Measurements from ENCODE around the gene PUM1. TPM values are rescaled to one million over a fixed set of nuclear protein-coding genes. Genes with fewer than 3 reads are reported as not detected.

PUM1 gene
- total RNA-seq, 1 donor from 2014 or later = 58.5 TPM

DNA sequence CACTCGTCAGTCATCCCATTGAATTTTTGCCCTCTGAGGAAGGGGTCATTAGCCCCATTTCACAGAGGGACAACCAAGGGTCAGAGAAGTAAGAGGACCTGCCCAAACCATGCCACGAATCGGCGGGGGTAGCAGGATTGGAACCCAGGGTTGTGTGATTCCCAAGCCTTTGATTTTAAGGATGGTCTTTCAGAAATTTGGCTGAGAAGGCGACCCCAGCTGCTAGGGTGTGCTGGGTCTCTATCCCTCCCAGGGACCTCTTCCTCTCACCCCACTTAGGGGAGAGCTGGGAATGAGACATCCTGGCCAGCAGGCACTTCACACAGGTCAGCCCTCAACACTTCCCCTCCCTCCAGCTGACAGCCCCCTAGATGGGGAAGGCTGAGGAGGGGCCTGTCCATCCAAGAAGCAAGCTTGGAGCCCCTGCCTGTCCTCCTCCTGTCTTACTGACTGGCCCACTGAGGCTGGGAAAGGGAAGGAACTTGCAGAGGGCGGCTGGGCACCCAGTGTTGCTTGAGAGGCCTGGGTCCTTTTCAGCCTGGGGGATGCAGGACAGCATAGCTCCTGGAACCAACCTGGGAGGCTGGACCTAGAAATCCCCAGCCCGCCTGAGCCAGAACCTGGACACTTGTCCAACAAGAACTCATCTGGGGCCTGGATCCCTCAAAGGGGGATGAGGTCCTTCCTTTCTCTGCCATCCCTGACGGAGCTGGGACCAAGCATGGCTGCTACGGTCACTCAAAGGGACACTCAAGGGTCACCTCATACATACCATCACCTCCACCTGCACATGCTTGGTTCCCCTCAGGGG is 158.7 kb downstream of the PUM1 start:
- no peak for DNase-seq (ENCODE audit: low read depth in 2 of 2)

DNA sequence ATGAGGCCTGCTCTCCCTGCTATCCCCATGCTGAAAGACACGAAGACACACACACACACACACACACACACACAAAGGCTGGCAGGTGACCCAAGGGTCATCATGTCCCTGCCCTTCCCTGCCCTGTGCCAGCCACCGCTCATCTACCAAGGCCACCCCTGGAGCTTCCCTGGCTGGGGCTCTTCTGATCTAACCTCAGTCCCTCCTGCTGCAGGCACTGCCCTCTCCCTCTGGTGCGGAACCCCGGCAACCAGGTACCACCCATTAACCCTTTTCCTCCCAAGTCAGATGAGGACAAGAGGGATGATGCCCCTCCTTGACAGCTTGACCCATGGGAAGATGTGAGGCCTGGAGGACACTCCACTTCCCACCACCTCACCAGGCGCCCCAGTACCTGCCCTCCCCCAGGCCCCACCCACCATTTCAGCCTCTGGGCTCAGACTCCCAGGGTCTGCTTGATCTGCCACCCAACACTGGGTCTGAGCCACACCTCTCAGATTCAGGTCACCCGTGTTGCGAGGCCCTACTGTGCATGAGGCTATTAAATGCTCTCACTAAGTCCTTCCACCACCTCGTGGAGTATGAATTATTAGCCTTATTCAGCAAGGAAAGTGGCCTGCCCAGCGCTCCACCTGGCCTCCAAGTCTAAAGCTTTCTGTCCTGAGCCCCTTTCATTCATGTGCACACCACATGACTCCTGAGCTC is 159.4 kb downstream of the PUM1 start:
- DNase-seq (ENCODE audit: low read depth in 2 of 2) = no peak

DNA sequence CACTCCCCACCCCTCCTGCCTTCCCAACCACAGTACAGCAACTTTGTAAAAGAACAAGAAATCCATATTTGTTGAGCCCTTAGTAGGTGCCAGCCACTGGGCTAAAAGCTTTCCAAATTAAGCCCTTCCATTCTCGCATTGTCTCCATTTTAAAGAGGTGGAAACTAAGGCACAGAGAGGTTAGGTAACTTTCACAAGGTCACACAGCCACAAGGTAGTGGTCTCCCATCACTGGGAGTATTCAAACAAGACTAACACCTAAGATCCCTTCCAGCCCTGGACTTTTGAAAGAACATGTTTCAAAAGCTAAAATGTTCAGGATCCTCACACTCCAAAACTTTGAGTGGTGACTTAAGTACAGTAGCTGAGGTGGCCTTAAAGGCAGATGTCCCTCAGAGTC is 160.1 kb downstream of the PUM1 start:
- no peak for DNase-seq (ENCODE audit: low read depth in 2 of 2)

DNA sequence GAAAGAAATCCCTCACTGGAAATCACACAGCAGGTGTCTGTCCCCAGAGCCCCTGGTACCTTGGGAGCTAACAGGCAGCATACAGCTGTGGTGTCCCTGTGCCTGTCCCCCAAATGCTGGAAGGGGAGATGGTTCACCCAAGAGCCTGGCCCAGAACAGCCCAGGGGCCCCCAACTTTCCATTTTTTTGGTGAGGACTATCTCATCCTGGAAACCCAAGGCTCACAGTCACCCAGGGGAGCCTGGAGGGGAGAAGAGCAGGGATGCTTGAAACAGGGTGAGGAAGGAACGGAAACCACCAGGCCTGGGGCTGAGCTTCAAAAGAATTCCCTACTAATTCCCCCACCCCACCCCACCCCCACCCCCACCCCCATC is 160.6 kb downstream of the PUM1 start:
- no peak for DNase-seq (ENCODE audit: low read depth in 2 of 2)

DNA sequence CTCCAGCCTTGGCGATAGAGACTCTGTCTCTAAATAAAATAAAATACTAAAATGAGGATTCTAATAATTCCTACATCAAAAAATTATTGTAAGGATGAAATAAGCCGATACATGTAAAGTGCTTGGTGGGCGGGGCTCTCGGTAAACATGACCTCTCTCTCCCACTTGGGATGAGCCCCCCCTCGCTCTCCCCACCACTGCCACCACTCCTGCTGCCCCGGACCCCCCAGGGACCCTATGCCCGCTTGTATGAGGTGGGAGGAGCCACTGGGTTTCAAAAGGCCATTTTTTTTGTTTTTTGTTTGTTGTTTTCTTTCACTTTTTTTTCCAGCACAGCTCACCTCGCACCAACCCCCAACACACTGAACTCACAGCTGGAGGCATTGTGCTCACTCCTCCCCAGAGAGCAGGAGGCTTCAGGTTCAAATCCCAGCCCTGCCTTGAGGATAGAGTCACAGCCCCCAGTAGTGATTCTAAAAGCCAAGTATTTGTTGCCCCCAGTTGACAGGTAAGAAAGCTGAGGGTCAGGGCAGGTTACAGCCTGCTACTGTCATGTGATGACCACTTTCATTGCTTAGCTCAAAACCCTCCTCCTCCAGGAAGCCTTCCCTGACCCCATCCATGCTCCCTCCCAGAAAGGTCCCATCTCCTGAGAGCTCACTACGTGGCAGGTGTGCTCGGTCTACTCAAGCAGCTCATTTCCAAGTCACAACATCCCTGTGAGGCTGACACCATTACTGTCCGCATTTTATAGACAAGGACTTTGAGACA is 161.1 kb downstream of the PUM1 start:
- DNase-seq (ENCODE audit: low read depth in 2 of 2) = no peak

DNA sequence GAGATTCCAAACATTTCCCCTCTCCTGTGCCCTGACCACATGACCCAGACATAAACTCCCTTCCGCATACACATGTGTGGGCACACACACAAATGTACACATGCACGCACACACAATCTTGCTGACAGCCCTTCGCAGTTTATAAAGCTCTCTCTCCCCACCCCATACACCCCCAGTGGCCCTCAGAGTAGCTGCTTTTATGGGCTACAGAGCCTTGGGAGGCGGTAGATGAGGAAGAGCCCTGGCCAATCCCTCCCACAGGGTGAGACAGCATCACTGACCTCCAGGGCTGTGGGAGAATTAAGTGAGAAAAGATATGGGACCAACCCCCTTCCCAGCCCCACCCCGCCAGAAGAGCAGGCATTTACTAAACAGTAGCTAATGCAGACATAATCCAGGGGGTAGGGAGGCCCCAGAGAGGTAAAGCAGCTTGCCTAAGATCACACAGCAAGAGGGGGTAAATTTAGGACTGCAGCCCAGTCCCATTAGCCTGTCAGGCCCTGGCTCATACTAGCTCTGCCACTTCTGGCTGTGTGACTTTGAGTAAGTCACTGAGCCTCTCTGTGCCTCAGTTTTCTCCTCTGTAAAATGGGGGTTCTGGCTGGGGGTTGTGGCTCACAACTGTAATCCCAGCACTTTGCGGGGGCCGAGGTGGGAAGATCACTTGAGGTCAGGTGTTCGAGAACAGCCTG is 162.0 kb downstream of the PUM1 start:
- no peak for DNase-seq (ENCODE audit: low read depth in 2 of 2)

DNA sequence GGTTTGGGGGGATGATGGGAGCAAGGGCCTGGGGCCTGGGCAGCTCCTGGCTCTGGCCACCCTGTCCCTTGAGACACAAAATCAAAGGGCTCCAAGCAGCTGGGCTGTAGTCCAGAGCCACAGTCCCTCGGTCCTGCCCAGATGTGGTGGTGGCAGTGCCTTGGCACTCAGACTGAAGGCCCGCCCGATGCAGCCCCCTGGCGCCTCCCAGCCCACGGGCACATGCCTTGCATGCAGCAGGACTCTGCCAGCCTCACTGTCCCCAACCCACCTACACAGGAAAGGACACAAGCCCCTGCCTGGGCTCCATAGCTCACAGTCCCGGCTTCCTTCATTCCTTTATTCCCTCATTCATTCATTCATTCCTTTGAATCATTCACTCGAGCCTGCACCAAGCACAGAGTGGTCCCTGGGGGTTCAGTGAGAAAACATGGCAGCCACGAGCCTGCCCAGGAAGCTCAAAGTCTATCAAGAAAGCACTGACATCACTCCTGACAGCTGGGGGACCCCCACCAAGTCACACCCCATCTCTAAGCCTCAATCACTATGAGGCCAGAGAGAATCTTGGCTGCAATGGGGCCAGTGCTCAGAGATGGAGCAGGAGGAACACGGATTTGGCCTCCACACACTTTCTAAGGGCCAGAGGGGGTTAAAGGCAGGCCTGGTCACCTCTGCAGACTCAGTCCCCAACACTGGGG is 162.8 kb downstream of the PUM1 start:
- no peak for DNase-seq (ENCODE audit: low read depth in 2 of 2)

DNA sequence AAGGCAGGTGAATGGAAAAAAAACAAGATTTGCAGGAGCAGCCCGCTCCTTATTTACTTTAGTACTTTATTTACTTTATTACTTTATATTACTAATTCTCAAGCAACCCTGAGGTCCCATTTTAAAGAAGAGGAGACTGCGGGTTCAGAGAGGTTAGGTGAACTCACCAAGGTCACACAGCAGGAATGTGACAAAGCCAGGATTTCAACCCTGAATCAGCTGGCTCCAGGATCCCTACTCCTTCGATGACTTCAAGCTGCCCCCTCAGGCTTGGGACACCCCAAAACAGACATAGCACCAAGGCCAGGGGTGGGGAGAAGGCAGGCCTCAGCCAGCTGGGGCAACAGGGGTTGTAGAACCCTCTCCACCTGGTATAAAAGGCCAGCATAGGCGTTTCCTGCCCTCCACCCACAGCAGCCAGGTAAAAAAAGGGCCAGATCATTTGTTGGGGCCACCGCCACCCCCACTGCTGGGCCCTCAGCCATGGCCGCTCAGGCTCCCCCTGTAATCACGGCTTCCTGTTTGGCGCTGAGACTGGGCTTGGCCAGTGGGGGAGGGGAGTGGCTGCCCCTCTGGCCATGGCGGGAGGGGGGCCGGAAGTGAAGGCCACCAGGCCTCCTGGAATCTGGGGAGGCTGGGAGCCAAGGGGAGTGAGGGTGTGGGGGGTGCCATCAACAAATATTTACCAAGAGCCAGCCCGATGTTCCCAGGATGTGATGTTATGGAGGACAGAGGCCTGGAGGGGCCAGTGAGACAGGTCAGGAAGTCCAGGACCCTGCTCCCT is 163.5 kb downstream of the PUM1 start:
- DNase-seq (ENCODE audit: low read depth in 2 of 2) = peak; percentile 14 to 28

DNA sequence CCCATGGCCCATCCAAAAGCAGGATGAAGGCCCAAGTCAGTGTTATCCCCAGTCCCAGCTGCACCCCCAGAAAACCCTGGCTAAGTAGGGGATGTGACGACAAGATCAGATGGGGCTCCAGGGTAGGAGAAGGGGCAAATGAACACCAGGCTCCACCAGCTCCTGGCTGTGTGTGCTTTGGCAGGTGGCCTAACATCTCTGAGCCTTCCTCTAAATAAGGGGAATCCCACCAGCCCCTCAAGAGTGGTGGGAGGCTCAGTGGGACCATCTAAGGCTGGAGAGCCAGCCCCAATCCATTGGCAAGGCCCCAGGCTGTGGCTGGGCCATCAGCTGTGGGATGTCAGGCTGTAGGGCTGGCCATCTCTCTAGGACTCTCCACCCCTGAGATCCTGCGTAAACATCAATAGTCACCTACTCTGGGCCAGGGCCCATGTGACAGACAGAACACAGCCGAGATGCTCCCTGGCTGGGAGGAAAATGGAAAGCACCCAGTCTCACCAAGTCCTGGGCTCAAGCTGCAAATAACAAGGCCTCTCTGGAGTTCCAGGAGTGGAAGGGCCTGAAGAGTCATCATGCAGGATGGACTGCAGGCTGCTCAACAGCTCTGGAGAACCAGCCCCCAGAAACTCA is 164.5 kb downstream of the PUM1 start:
- DNase-seq (ENCODE audit: low read depth in 2 of 2) = no peak

DNA sequence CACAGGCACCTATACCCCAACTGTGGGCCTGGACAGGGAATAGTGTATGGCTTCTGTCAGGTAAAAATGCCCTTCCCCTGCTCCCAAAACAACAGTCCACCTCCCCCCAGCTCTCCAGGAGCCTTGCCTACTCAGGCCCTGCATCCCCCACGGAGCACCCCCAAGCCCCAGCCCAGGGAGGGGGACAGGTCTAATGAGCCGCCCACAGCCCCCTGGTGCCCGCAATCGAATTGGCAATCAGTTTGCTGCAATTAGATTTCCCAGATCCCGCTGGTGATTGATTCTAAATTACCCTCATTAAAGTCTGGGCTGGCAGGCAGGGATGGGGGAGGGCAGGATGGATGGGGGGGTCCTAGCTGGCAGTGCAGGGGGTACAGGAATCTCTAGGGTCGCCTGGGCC is 165.0 kb downstream of the PUM1 start:
- DNase-seq (ENCODE audit: low read depth in 2 of 2) = no peak

DNA sequence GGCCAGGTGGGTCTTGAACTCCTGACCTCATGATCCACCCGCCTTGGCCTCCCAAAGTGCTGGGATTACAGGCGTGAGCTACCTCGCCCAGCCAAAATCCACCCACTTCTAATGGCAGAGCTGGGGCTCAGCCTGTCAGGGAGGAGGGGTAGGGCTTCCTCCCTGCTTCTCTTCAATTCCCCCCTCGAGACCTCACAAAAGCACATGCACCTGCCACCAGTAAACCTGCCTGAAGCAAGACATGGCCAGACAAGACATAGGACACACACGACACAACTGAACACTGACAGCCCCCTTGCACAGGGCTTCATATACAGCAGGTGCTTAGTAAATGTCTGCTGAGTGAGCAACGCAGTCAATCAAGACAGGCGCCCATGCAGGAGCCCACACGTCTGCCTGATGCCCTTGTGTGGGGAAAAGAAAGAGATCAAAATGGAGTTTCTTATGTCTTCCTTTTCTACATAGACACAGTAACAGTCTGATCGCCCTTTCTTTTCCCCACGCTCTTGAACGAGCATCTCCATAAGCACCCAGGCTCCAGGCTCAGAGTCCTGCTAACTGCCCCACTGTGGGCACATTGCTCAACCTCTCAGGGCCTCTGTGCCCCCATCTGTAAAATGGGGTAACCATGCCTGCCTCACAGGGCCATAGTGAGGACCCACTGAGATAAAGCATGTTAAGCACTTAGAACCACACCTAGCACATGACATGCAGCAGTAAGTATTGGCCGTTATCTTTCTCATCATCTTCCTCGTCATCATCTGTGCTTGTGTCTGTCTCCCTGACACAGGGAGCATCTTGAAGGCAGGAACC is 165.7 kb downstream of the PUM1 start:
- no peak for DNase-seq (ENCODE audit: low read depth in 2 of 2)

DNA sequence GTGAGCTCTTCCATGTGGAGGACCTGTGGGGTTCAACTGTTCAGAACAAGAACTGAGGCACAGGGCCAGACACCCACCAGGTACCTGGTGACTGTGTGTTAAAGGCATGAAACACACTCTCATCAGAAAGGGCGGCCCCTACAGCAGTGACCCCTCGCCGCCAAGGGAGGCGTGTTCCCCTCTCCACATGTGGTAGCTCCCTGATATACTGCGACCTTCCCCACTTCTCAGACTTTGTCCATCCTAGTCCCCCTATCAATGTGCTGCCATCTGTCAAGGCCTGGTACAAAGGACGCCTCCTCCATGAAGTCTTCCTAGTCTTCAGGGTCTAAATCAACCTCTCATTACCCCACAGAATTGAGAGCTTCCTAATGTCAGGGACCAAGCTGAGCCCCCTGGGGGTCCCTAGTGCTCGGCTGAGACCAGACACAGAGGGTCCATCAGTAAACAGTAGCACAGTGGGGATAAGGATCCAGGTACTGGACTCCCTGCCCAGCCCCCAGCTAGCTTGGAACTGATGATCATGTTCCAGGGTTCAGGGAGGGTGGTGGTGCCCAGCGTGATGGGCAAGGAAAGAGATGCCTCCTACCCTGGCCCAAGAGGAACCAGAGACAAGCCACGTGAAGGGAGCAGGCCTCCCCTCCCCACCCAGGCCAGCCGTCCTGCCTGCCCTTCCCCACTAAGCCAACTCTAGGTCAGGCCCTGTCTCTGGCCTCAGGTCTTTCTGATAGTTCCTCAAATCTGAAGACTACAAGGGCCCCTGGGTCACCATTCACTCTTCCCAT is 167.3 kb downstream of the PUM1 start:
- DNase-seq (ENCODE audit: low read depth in 2 of 2) = no peak

DNA sequence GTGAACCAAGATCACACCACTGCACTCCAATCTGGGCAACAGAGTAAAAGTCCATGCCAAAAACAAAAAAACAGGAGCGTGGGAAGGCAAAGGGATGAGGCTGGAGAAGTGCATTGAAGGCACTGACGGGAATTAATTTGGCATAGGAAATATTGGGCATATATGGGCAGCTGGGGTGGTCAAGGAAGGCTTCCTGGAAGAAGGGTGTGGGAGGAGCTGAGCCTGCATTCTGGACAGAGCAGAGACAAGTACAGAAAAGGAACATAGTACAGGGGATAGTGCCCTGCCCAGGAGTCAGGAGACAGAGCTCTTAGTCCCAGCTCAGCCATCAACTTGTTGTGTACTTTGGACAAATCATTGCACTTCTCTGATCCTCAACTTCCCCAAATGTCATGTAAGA is 168.6 kb downstream of the PUM1 start:
- DNase-seq (ENCODE audit: low read depth in 2 of 2) = no peak

DNA sequence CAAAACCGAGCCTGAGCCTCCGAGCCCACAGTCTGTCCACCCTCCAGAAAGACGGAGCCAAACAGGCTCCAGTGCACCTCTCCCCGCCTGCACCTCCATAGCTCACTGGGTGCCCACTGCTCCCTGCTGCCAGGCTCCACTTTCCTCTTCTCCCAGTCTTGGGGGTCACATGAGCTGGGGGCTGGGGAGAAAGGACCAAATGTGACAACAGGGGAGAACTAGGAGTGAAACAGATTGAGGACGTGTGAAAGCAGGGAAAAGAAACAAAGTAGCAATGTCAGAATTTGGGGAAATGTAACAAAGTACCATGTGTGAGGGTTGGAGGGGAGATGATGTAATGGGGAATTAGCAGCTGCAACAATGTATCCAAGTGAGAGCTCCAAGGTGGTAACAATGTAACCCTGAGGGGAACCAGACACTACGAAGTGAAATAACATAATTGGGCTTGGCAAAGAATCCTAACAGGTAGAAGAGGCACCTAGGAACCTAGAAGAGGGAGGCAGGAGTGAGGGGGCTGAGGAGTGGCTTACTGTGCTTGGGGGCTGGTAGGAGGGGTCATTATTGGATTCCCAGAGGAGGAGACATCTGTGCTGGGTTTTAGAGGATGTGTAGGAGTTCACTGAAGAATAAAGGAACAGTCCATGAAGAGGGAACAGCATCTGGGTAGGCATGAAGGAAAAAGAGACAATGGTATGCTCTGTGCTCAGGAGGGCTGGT is 169.4 kb downstream of the PUM1 start:
- no peak for DNase-seq (ENCODE audit: low read depth in 2 of 2)

DNA sequence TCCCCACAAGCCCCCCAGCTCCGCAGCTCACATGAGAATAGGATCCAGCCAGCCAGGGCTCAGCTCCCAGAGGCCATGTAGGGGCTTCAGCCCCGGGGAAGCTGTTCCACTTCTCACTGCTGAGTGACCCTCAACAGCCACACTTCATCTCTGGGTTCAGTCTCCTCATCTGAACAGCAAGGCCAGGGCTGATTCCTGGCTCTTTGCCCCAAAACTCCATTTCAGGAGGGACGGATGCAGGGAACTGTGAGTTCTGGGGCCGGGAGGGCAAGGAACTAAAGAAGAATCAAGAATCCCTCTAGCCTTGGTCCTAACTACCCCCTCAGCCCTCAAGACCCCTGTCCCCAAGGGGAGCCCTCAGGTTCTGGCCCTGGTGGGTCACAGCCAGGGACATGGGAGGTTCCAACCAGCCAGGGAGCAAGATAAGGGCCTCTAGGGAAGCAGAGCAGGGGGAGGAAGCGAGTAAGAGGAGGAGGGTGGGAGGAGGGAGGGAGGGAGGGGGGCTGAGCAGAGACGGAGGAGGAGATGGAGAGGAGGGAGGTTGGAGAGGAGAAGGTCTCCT is 170.1 kb downstream of the PUM1 start:
- DNase-seq (ENCODE audit: low read depth in 2 of 2) = no peak

DNA sequence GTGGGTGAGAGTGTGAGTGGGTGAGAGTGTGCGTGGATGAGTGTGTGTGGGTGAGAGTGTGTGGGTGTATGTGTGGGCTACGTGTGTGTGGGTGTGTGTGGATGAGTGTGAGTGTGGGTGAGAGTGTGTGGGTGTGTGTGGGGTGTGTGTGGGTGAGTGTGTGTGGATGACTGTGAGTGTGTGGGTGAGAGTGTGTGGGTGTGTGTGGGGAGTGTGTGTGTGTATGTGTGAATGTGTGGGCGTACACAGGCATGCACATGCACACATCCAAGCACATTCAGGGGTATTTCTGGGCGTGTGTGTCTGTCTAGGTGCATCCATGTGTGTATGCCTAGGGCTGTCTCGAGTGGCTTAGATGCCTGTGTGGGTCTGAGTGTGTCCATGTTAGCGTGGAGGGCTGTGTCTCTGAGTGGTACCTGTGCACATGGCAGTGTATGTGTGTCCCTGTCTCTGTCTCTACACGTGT is 171.0 kb downstream of the PUM1 start:
- no peak for DNase-seq (ENCODE audit: low read depth in 2 of 2)
